NCI-H1092 treated with DMSO at 0.1 percent for 48 hours (cell line): ENCODE results near the gene MYADML2.

ENCODE experiments used
- DNase-seq: peaks from one replicate; lab custom pipeline; 2025; lab: John Stamatoyannopoulos, UW

MYADML2 gene

GRCh38 chr17:81978524-81979298, 31.7 kb upstream of the MYADML2 start:
- DNase-seq, result no peak

- peak; percentile 88 for DNase-seq
These were observed 30.3 kb upstream of the MYADML2 start, which contains the start of gene ASPSCR1 for GRCh38 chr17:81977211-81977808. ASPSCR1 (plus strand) TSS chr17:81977629; CDS start chr17:81977647, 18 bp downstream.

- peak; percentile 41 for DNase-seq
These were observed 29.5 kb upstream of the MYADML2 start for GRCh38 chr17:81976332-81977210.

- no peak for DNase-seq
These were observed 26.4 kb upstream of the MYADML2 start for GRCh38 chr17:81973432-81973831.

GRCh38 chr17:81968850-81969812, 22.1 kb upstream of the MYADML2 start:
- no peak for DNase-seq

- DNase-seq, result no peak
These were observed 21.3 kb upstream of the MYADML2 start for GRCh38 chr17:81968396-81968745.

GRCh38 chr17:81967533-81968395, 20.7 kb upstream of the MYADML2 start:
- peak; percentile 57 for DNase-seq

- DNase-seq, result no peak
These were observed 20.2 kb upstream of the MYADML2 start for GRCh38 chr17:81967244-81967532.

- no peak for DNase-seq
These were observed 19.6 kb upstream of the MYADML2 start for GRCh38 chr17:81966343-81967243.

GRCh38 chr17:81964081-81964849, 17.2 kb upstream of the MYADML2 start:
- DNase-seq, result no peak

- DNase-seq, result no peak
These were observed 15.7 kb upstream of the MYADML2 start for GRCh38 chr17:81962499-81963441.

- DNase-seq, result no peak
These were observed 14.8 kb upstream of the MYADML2 start for GRCh38 chr17:81961521-81962498.

GRCh38 chr17:81961087-81961511, 14.1 kb upstream of the MYADML2 start, which contains the start of gene NOTUM:
NOTUM (minus strand) TSS chr17:81961187; CDS start chr17:81960909, 278 bp downstream.
- peak; percentile 16 for DNase-seq

GRCh38 chr17:81960130-81960958, 13.3 kb upstream of the MYADML2 start:
- DNase-seq, result no peak

- peak; percentile 64 for DNase-seq
These were observed 12.5 kb upstream of the MYADML2 start for GRCh38 chr17:81959362-81960129.
